Measurements from ENCODE around the gene DYRK1B. TPM values are rescaled to one million over a fixed set of nuclear protein-coding genes. Genes with fewer than 3 reads are reported as not detected.
A peak's percentile ranks its signal among the peaks of the same experiment; 100 is the strongest.

DYRK1B gene
- total RNA-seq, 2 experiments from 2014 or later, result 6.1 to 6.6 TPM

- H3K4me3 Mint-ChIP-seq, result no peak overlapping the region
- intact Hi-C loops (cut with micrococcal nuclease), result no loop called here
- no peaks in the 10 kb centered on the region for H3K4me1 Mint-ChIP-seq (ENCODE audit: low read depth)
- no peak for DNase-seq
- no peaks in the 10 kb centered on the region for H3K27me3 Mint-ChIP-seq (ENCODE audit: low read depth)
- H3K27ac Mint-ChIP-seq, result no peak overlapping the region
- CTCF ChIA-PET, result no interaction called here
- no peaks in the 10 kb centered on the region for H3K9me3 Mint-ChIP-seq
- H3K36me3 Mint-ChIP-seq (ENCODE audit: low read depth), result peaks cover 2% of the 10 kb centered on the region
Observed at GRCh38 chr19:39873385-39873784, 39.4 kb upstream of the DYRK1B start.

- no peaks in the 10 kb centered on the region for H3K4me1 Mint-ChIP-seq (ENCODE audit: low read depth)
- no peaks in the 10 kb centered on the region for H3K27me3 Mint-ChIP-seq (ENCODE audit: low read depth)
- no peak overlapping the region for H3K4me3 Mint-ChIP-seq
- no peak for DNase-seq
- intact Hi-C loops (cut with micrococcal nuclease), result no loop called here
- peaks cover 2% of the 10 kb centered on the region for H3K36me3 Mint-ChIP-seq (ENCODE audit: low read depth)
- no peaks in the 10 kb centered on the region for H3K9me3 Mint-ChIP-seq
- H3K27ac Mint-ChIP-seq, result no peak overlapping the region
- CTCF ChIA-PET, result no interaction called here
Observed at GRCh38 chr19:39871886-39872866, 38.2 kb upstream of the DYRK1B start.

- peaks cover 2% of the 10 kb centered on the region for H3K36me3 Mint-ChIP-seq (ENCODE audit: low read depth)
- no peak overlapping the region for H3K27ac Mint-ChIP-seq
- no peaks in the 10 kb centered on the region for H3K27me3 Mint-ChIP-seq (ENCODE audit: low read depth)
Observed at GRCh38 chr19:39871362-39871761, 37.4 kb upstream of the DYRK1B start.

GRCh38 chr19:39870171-39870971 lies 36.4 kb upstream of the DYRK1B start:
- intact Hi-C loops (cut with micrococcal nuclease), result no loop called here
- no peak overlapping the region for H3K27ac Mint-ChIP-seq

More at GRCh38 chr19:39871362-39871761, 37.4 kb upstream of the DYRK1B start:
- H3K4me3 Mint-ChIP-seq, result no peak overlapping the region
- intact Hi-C loops (cut with micrococcal nuclease), result no loop called here
- no peaks in the 10 kb centered on the region for H3K4me1 Mint-ChIP-seq (ENCODE audit: low read depth)
- CTCF ChIA-PET, result no interaction called here
- DNase-seq, result no peak
- no peaks in the 10 kb centered on the region for H3K9me3 Mint-ChIP-seq

GRCh38 chr19:39867952-39868351 lies 34.0 kb upstream of the DYRK1B start:
- intact Hi-C loops (cut with micrococcal nuclease), result no loop called here
- H3K4me3 Mint-ChIP-seq, result no peak overlapping the region
- no peaks in the 10 kb centered on the region for H3K27me3 Mint-ChIP-seq (ENCODE audit: low read depth)
- H3K36me3 Mint-ChIP-seq (ENCODE audit: low read depth), result peaks cover 2% of the 10 kb centered on the region
- CTCF ChIA-PET, result no interaction called here
- no peaks in the 10 kb centered on the region for H3K9me3 Mint-ChIP-seq
- no peak for DNase-seq
- no peak overlapping the region for H3K27ac Mint-ChIP-seq
- H3K4me1 Mint-ChIP-seq (ENCODE audit: low read depth), result no peaks in the 10 kb centered on the region

More at GRCh38 chr19:39870171-39870971, 36.4 kb upstream of the DYRK1B start:
- no peaks in the 10 kb centered on the region for H3K4me1 Mint-ChIP-seq (ENCODE audit: low read depth)
- no peak for DNase-seq
- no peak overlapping the region for H3K4me3 Mint-ChIP-seq
- CTCF ChIA-PET, result no interaction called here
- H3K36me3 Mint-ChIP-seq (ENCODE audit: low read depth), result peaks cover 2% of the 10 kb centered on the region
- no peaks in the 10 kb centered on the region for H3K27me3 Mint-ChIP-seq (ENCODE audit: low read depth)
- H3K9me3 Mint-ChIP-seq, result no peaks in the 10 kb centered on the region

GRCh38 chr19:39867133-39867532 lies 33.2 kb upstream of the DYRK1B start:
- Mint-ChIP-seq H3K27me3 (ENCODE audit: low read depth) (no peaks in the 10 kb centered on the region), H3K36me3 (ENCODE audit: low read depth) (peaks cover 2% of the 10 kb centered on the region), H3K4me3 (no peak overlapping the region), H3K4me1 (ENCODE audit: low read depth) (no peaks in the 10 kb centered on the region), H3K9me3 (no peaks in the 10 kb centered on the region), H3K27ac (no peak overlapping the region)
- intact Hi-C loops (cut with micrococcal nuclease), result no loop called here
- CTCF ChIA-PET, result no interaction called here
- no peak for DNase-seq

- CTCF ChIA-PET, result no interaction called here
- no peak for DNase-seq
- H3K36me3 Mint-ChIP-seq (ENCODE audit: low read depth), result peaks cover 2% of the 10 kb centered on the region
- H3K27me3 Mint-ChIP-seq (ENCODE audit: low read depth), result no peaks in the 10 kb centered on the region
- H3K9me3 Mint-ChIP-seq, result no peaks in the 10 kb centered on the region
- no peak overlapping the region for H3K4me3 Mint-ChIP-seq
- no peak overlapping the region for H3K27ac Mint-ChIP-seq
- intact Hi-C loops (cut with micrococcal nuclease), result no loop called here
- H3K4me1 Mint-ChIP-seq (ENCODE audit: low read depth), result no peaks in the 10 kb centered on the region
Observed at GRCh38 chr19:39865953-39866352, 32.0 kb upstream of the DYRK1B start.

GRCh38 chr19:39865186-39865585 lies 31.2 kb upstream of the DYRK1B start:
- H3K4me3 Mint-ChIP-seq, result no peak overlapping the region
- intact Hi-C loops (cut with micrococcal nuclease), result no loop called here
- no peaks in the 10 kb centered on the region for H3K9me3 Mint-ChIP-seq
- CTCF ChIA-PET, result no interaction called here
- no peak overlapping the region for H3K27ac Mint-ChIP-seq
- H3K4me1 Mint-ChIP-seq (ENCODE audit: low read depth), result no peaks in the 10 kb centered on the region
- H3K27me3 Mint-ChIP-seq (ENCODE audit: low read depth), result no peaks in the 10 kb centered on the region
- DNase-seq, result no peak
- peaks cover 2% of the 10 kb centered on the region for H3K36me3 Mint-ChIP-seq (ENCODE audit: low read depth)

- H3K27me3 Mint-ChIP-seq (ENCODE audit: low read depth), result no peaks in the 10 kb centered on the region
- peaks cover 2% of the 10 kb centered on the region for H3K36me3 Mint-ChIP-seq (ENCODE audit: low read depth)
- no peak for DNase-seq
- CTCF ChIA-PET, result no interaction called here
- no peaks in the 10 kb centered on the region for H3K4me1 Mint-ChIP-seq (ENCODE audit: low read depth)
- intact Hi-C loops (cut with micrococcal nuclease), result no loop called here
- no peaks in the 10 kb centered on the region for H3K9me3 Mint-ChIP-seq
- H3K27ac Mint-ChIP-seq, result no peak overlapping the region
- no peak overlapping the region for H3K4me3 Mint-ChIP-seq
Observed at GRCh38 chr19:39864118-39864517, 30.2 kb upstream of the DYRK1B start.

GRCh38 chr19:39858541-39858940 lies 24.6 kb upstream of the DYRK1B start:
- peak; percentile 82 for DNase-seq
- Mint-ChIP-seq H3K27ac (peak overlapping the region; percentile 79), H3K4me3 (peak overlapping the region; percentile 72), H3K27me3 (ENCODE audit: low read depth) (no peaks in the 10 kb centered on the region), H3K36me3 (ENCODE audit: low read depth) (no peaks in the 10 kb centered on the region), H3K4me1 (ENCODE audit: low read depth) (peaks cover 4% of the 10 kb centered on the region), H3K9me3 (no peaks in the 10 kb centered on the region)
- CTCF ChIA-PET, result interaction anchor here (0.6 to 1.0 kb wide), 2 partner anchors 13 to 31 kb away, joined by 3 read pairs; no protein-coding TSS in a partner anchor
- intact Hi-C loops (cut with micrococcal nuclease), result loop anchor here (1.0 kb wide), 1 partner anchor 12 kb away; the partner anchor contains the start of gene FBL

- Mint-ChIP-seq H3K9me3 (no peaks in the 10 kb centered on the region), H3K36me3 (ENCODE audit: low read depth) (no peaks in the 10 kb centered on the region), H3K4me1 (ENCODE audit: low read depth) (no peaks in the 10 kb centered on the region), H3K27me3 (ENCODE audit: low read depth) (no peaks in the 10 kb centered on the region), H3K27ac (no peak overlapping the region), H3K4me3 (no peak overlapping the region)
- CTCF ChIA-PET, result no interaction called here
- intact Hi-C loops (cut with micrococcal nuclease), result no loop called here
- DNase-seq, result no peak
Observed at GRCh38 chr19:39852882-39853281, 18.9 kb upstream of the DYRK1B start.

- no peak for DNase-seq
- intact Hi-C loops (cut with micrococcal nuclease), result no loop called here
- Mint-ChIP-seq H3K4me3 (no peak overlapping the region), H3K27ac (no peak overlapping the region), H3K36me3 (ENCODE audit: low read depth) (peaks cover under 1% of the 10 kb centered on the region), H3K4me1 (ENCODE audit: low read depth) (peaks cover 6% of the 10 kb centered on the region), H3K27me3 (ENCODE audit: low read depth) (no peaks in the 10 kb centered on the region), H3K9me3 (no peaks in the 10 kb centered on the region)
- CTCF ChIA-PET, result no interaction called here
Observed at GRCh38 chr19:39850892-39851291, 16.9 kb upstream of the DYRK1B start.
